ENCODE data around the gene LHFPL6. TPM values are rescaled to one million over a fixed set of nuclear protein-coding genes. Genes with fewer than 3 reads are reported as not detected.

Gene LHFPL6
- total and polyA plus RNA-seq, 7 experiments from 2014 or later = 0.92 TPM; not detected in 6

GRCh38 chr13:39536906-39537305 lies 66.1 kb downstream of the LHFPL6 start:
- no peaks in the 10 kb centered on the region for H3K4me1 Mint-ChIP-seq
- CTCF ChIA-PET = no interaction called here

GRCh38 chr13:39536274-39536673 lies 66.7 kb downstream of the LHFPL6 start:
- DNase-seq (no peak), ATAC-seq (no peak)
- no peaks in the 10 kb centered on the region for H3K9me3 ChIP-seq (ENCODE audit: control insufficient read depth in 2 of 3, low read length in 3 of 3)
- ChIA-PET CTCF (no interaction called here), POLR2A (no interaction called here)
- no peak overlapping the region for H3K4me3 Mint-ChIP-seq
- H3K36me3 ChIP-seq (ENCODE audit: control insufficient read depth in 2 of 3, insufficient read depth in 3 of 3, low read length in 3 of 3) = no peaks in the 10 kb centered on the region
- no peaks in the 10 kb centered on the region for H3K36me3 Mint-ChIP-seq
- no peak overlapping the region for H3K27ac ChIP-seq (ENCODE audit: low read depth, low read length)
- intact Hi-C loops (cut with micrococcal nuclease) = no loop called here
- H3K27me3 ChIP-seq (ENCODE audit: control insufficient read depth in 2 of 2, insufficient read depth in 2 of 2, low read length in 2 of 2) = no peaks in the 10 kb centered on the region
- no peak overlapping the region for H3K4me3 ChIP-seq (ENCODE audit: low read length)
- no peaks in the 10 kb centered on the region for H3K4me1 ChIP-seq (ENCODE audit: control insufficient read depth in 2 of 2, insufficient read depth in 2 of 2, low read length in 2 of 2)
- H3K9me3 Mint-ChIP-seq = peaks cover 0 to 5% (median 0%) of the 10 kb centered on the region in 11 donors
- H3K4me1 Mint-ChIP-seq = no peaks in the 10 kb centered on the region
- peaks cover 8 to 16% (median 12%) of the 10 kb centered on the region in 5 donors for H3K27me3 Mint-ChIP-seq
- no peak overlapping the region for H3K27ac Mint-ChIP-seq

More at GRCh38 chr13:39536906-39537305, 66.1 kb downstream of the LHFPL6 start:
- no peak overlapping the region for H3K4me3 Mint-ChIP-seq
- peaks cover 0 to 3% (median 0%) of the 10 kb centered on the region in 11 donors for H3K9me3 Mint-ChIP-seq
- H3K36me3 Mint-ChIP-seq = no peaks in the 10 kb centered on the region
- no peak for DNase-seq
- no peak for ATAC-seq
- no peak overlapping the region for H3K27ac Mint-ChIP-seq
- intact Hi-C loops (cut with micrococcal nuclease) = no loop called here
- Histone ChIP-seq H3K27ac (ENCODE audit: low read depth, low read length) (no peak overlapping the region), H3K36me3 (ENCODE audit: control insufficient read depth in 2 of 3, insufficient read depth in 3 of 3, low read length in 3 of 3) (no peaks in the 10 kb centered on the region), H3K27me3 (ENCODE audit: control insufficient read depth in 2 of 2, insufficient read depth in 2 of 2, low read length in 2 of 2) (no peaks in the 10 kb centered on the region), H3K4me1 (ENCODE audit: control insufficient read depth in 2 of 2, insufficient read depth in 2 of 2, low read length in 2 of 2) (no peaks in the 10 kb centered on the region), H3K9me3 (ENCODE audit: control insufficient read depth in 2 of 3, low read length in 3 of 3) (no peaks in the 10 kb centered on the region), H3K4me3 (ENCODE audit: low read length) (no peak overlapping the region)
- H3K27me3 Mint-ChIP-seq = peaks cover 8 to 16% (median 11%) of the 10 kb centered on the region in 5 donors
- POLR2A ChIA-PET = no interaction called here

GRCh38 chr13:39533651-39534150 lies 69.3 kb downstream of the LHFPL6 start:
- H3K4me1 Mint-ChIP-seq = no peaks in the 10 kb centered on the region
- CTCF ChIA-PET = no interaction called here

GRCh38 chr13:39531646-39532045 lies 71.3 kb downstream of the LHFPL6 start:
- DNase-seq (no peak), ATAC-seq (no peak)
- Mint-ChIP-seq H3K27me3 (peaks cover 9 to 35% (median 21%) of the 10 kb centered on the region in 5 donors), H3K27ac (no peak overlapping the region), H3K4me1 (no peaks in the 10 kb centered on the region), H3K9me3 (peaks cover 0 to 5% (median 0%) of the 10 kb centered on the region in 11 donors), H3K4me3 (no peak overlapping the region), H3K36me3 (no peaks in the 10 kb centered on the region)
- intact Hi-C loops (cut with micrococcal nuclease) = no loop called here
- ChIA-PET CTCF (no interaction called here), POLR2A (no interaction called here)
- H3K9me3 ChIP-seq (ENCODE audit: control insufficient read depth in 2 of 3, low read length in 3 of 3) = no peaks in the 10 kb centered on the region
- no peaks in the 10 kb centered on the region for H3K4me1 ChIP-seq (ENCODE audit: control insufficient read depth in 2 of 2, insufficient read depth in 2 of 2, low read length in 2 of 2)
- no peaks in the 10 kb centered on the region for H3K27me3 ChIP-seq (ENCODE audit: control insufficient read depth in 2 of 2, insufficient read depth in 2 of 2, low read length in 2 of 2)
- H3K36me3 ChIP-seq (ENCODE audit: control insufficient read depth in 2 of 3, insufficient read depth in 3 of 3, low read length in 3 of 3) = no peaks in the 10 kb centered on the region
- no peak overlapping the region for H3K4me3 ChIP-seq (ENCODE audit: low read length)
- no peak overlapping the region for H3K27ac ChIP-seq (ENCODE audit: low read depth, low read length)

More at GRCh38 chr13:39533651-39534150, 69.3 kb downstream of the LHFPL6 start:
- Histone ChIP-seq H3K4me3 (ENCODE audit: low read length) (no peak overlapping the region), H3K27ac (ENCODE audit: low read depth, low read length) (no peak overlapping the region), H3K4me1 (ENCODE audit: control insufficient read depth in 2 of 2, insufficient read depth in 2 of 2, low read length in 2 of 2) (no peaks in the 10 kb centered on the region), H3K36me3 (ENCODE audit: control insufficient read depth in 2 of 3, insufficient read depth in 3 of 3, low read length in 3 of 3) (no peaks in the 10 kb centered on the region), H3K9me3 (ENCODE audit: control insufficient read depth in 2 of 3, low read length in 3 of 3) (no peaks in the 10 kb centered on the region), H3K27me3 (ENCODE audit: control insufficient read depth in 2 of 2, insufficient read depth in 2 of 2, low read length in 2 of 2) (no peaks in the 10 kb centered on the region)
- POLR2A ChIA-PET = no interaction called here
- Mint-ChIP-seq H3K9me3 (peaks cover 0 to 5% (median 0%) of the 10 kb centered on the region in 11 donors), H3K27me3 (peaks cover 14 to 29% (median 19%) of the 10 kb centered on the region in 5 donors), H3K36me3 (no peaks in the 10 kb centered on the region), H3K4me3 (no peak overlapping the region), H3K27ac (no peak overlapping the region)
- intact Hi-C loops (cut with micrococcal nuclease) = no loop called here
- no peak for ATAC-seq
- DNase-seq = no peak

GRCh38 chr13:39530916-39531315 lies 72.1 kb downstream of the LHFPL6 start:
- H3K27me3 Mint-ChIP-seq = peaks cover 10 to 35% (median 20%) of the 10 kb centered on the region in 5 donors
- intact Hi-C loops (cut with micrococcal nuclease) = no loop called here
- Histone ChIP-seq H3K4me1 (ENCODE audit: control insufficient read depth in 2 of 2, insufficient read depth in 2 of 2, low read length in 2 of 2) (no peaks in the 10 kb centered on the region), H3K9me3 (ENCODE audit: control insufficient read depth in 2 of 3, low read length in 3 of 3) (no peaks in the 10 kb centered on the region), H3K4me3 (ENCODE audit: low read length) (no peak overlapping the region), H3K27me3 (ENCODE audit: control insufficient read depth in 2 of 2, insufficient read depth in 2 of 2, low read length in 2 of 2) (no peaks in the 10 kb centered on the region), H3K36me3 (ENCODE audit: control insufficient read depth in 2 of 3, insufficient read depth in 3 of 3, low read length in 3 of 3) (no peaks in the 10 kb centered on the region), H3K27ac (ENCODE audit: low read depth, low read length) (no peak overlapping the region)
- ChIA-PET POLR2A (no interaction called here), CTCF (no interaction called here)
- peaks cover 0 to 5% (median 0%) of the 10 kb centered on the region in 11 donors for H3K9me3 Mint-ChIP-seq
- H3K36me3 Mint-ChIP-seq = no peaks in the 10 kb centered on the region
- ATAC-seq (no peak), DNase-seq (no peak)
- H3K27ac Mint-ChIP-seq = no peak overlapping the region
- H3K4me1 Mint-ChIP-seq = no peaks in the 10 kb centered on the region
- no peak overlapping the region for H3K4me3 Mint-ChIP-seq

- Histone ChIP-seq H3K9me3 (ENCODE audit: control insufficient read depth in 2 of 3, low read length in 3 of 3) (no peaks in the 10 kb centered on the region), H3K27me3 (ENCODE audit: control insufficient read depth in 2 of 2, insufficient read depth in 2 of 2, low read length in 2 of 2) (no peaks in the 10 kb centered on the region), H3K36me3 (ENCODE audit: control insufficient read depth in 2 of 3, insufficient read depth in 3 of 3, low read length in 3 of 3) (no peaks in the 10 kb centered on the region), H3K4me3 (ENCODE audit: low read length) (no peak overlapping the region), H3K4me1 (ENCODE audit: control insufficient read depth in 2 of 2, insufficient read depth in 2 of 2, low read length in 2 of 2) (no peaks in the 10 kb centered on the region), H3K27ac (ENCODE audit: low read depth, low read length) (no peak overlapping the region)
- Mint-ChIP-seq H3K27me3 (peaks cover 11 to 44% (median 22%) of the 10 kb centered on the region in 5 donors), H3K36me3 (no peaks in the 10 kb centered on the region), H3K4me1 (no peaks in the 10 kb centered on the region), H3K27ac (no peak overlapping the region), H3K9me3 (peaks cover 0 to 5% (median 0%) of the 10 kb centered on the region in 11 donors), H3K4me3 (no peak overlapping the region)
- DNase-seq (no peak), ATAC-seq (no peak)
- POLR2A ChIA-PET = no interaction called here
- intact Hi-C loops (cut with micrococcal nuclease) = no loop called here
- CTCF ChIA-PET = no interaction called here
These were observed 74.4 kb downstream of the LHFPL6 start for GRCh38 chr13:39528661-39528980.

- Histone ChIP-seq H3K4me3 (ENCODE audit: low read length) (no peak overlapping the region), H3K27me3 (ENCODE audit: control insufficient read depth in 2 of 2, insufficient read depth in 2 of 2, low read length in 2 of 2) (no peaks in the 10 kb centered on the region), H3K27ac (ENCODE audit: low read depth, low read length) (no peak overlapping the region), H3K36me3 (ENCODE audit: control insufficient read depth in 2 of 3, insufficient read depth in 3 of 3, low read length in 3 of 3) (no peaks in the 10 kb centered on the region), H3K9me3 (ENCODE audit: control insufficient read depth in 2 of 3, low read length in 3 of 3) (no peaks in the 10 kb centered on the region), H3K4me1 (ENCODE audit: control insufficient read depth in 2 of 2, insufficient read depth in 2 of 2, low read length in 2 of 2) (no peaks in the 10 kb centered on the region)
- H3K4me3 Mint-ChIP-seq = no peak overlapping the region
- POLR2A ChIA-PET = no interaction called here
- peaks cover 0 to 5% (median 0%) of the 10 kb centered on the region in 11 donors for H3K9me3 Mint-ChIP-seq
- ATAC-seq (no peak), DNase-seq (no peak)
- no peaks in the 10 kb centered on the region for H3K4me1 Mint-ChIP-seq
- peaks cover 11 to 50% (median 23%) of the 10 kb centered on the region in 5 donors for H3K27me3 Mint-ChIP-seq
- CTCF ChIA-PET = no interaction called here
- no peaks in the 10 kb centered on the region for H3K36me3 Mint-ChIP-seq
- H3K27ac Mint-ChIP-seq = no peak overlapping the region
- intact Hi-C loops (cut with micrococcal nuclease) = no loop called here
These were observed 74.9 kb downstream of the LHFPL6 start for GRCh38 chr13:39527961-39528660.
